IMR-90 (cell line): ENCODE data around the gene ZDHHC3. TPM values are rescaled to one million over a fixed set of nuclear protein-coding genes. Genes with fewer than 3 reads are reported as not detected.

Experiments
- ATAC-seq: fragments of 200-7000 bp; cut with Tn5 transposase; 2 replicates; pipeline ENCODE4 v1.9.1; 2020; ENCODE audit warnings: low read depth, mild to moderate bottlenecking, moderate library complexity
- BruUV-seq: library from RNA; stranded (reverse); fragments of 400-500 nt; replicated peaks from 2 replicates; lab custom pipeline; 2021; lab: Mats Ljungman, UMichigan
- CTCF ChIA-PET: fragments of 300-600 bp; formaldehyde crosslinking; extraction: SDS; loops from one replicate; lab custom pipeline; 2021; ENCODE audit warnings: antibody characterized with exemption; lab: Yijun Ruan, JAX
- POLR2A ChIA-PET: fragments of 300-600 bp; sonication (Branson Sonifier 250); formaldehyde crosslinking; loops from one replicate; lab custom pipeline; 2022; ENCODE audit warnings: antibody characterized with exemption; ENCODE audit not compliant: unreplicated experiment; lab: Charles Lee
- DNase-seq: peaks from one replicate; pipeline ENCODE4 v3.0.0; 2013
- H2AFZ ChIP-seq: replicated peaks from 2 replicates; pipeline ENCODE3; 2013; ENCODE audit warnings: low read length, mild to moderate bottlenecking; ENCODE audit not compliant: poor library complexity
- H2AK5ac ChIP-seq: 2 replicates; pipeline ENCODE4 v1.6.1; 2013; ENCODE audit warnings: low read depth, low read length, inconsistent platforms
- H2AK9ac ChIP-seq: replicated peaks from 2 replicates; pipeline ENCODE3; 2013; ENCODE audit warnings: mild to moderate bottlenecking, low read depth, low read length, moderate library complexity; ENCODE audit not compliant: poor library complexity
- H2BK120ac ChIP-seq: 2 replicates; pipeline ENCODE4 v1.6.1; 2013; ENCODE audit warnings: low read depth, low read length, inconsistent platforms
- H2BK15ac ChIP-seq: 3 replicates; pipeline ENCODE4 v1.6.1; 2013; ENCODE audit warnings: low read depth, low read length, inconsistent platforms
- H2BK20ac ChIP-seq: 2 replicates; pipeline ENCODE4 v1.6.1; 2013; ENCODE audit warnings: low read depth, mild to moderate bottlenecking, inconsistent platforms, low read length, moderate library complexity
- H2BK5ac ChIP-seq: 2 replicates; pipeline ENCODE4 v1.6.1; 2013; ENCODE audit warnings: mild to moderate bottlenecking, low read depth, low read length, inconsistent platforms; ENCODE audit not compliant: poor library complexity, severe bottlenecking
- H3K14ac ChIP-seq: replicated peaks from 2 replicates; pipeline ENCODE4 v1.6.1; 2013; ENCODE audit warnings: low read depth, low read length, inconsistent platforms
- H3K18ac ChIP-seq: 2 replicates; pipeline ENCODE4 v1.6.1; 2013; ENCODE audit warnings: low read depth, low read length, control low read depth
- H3K23ac ChIP-seq: 2 replicates; pipeline ENCODE4 v1.6.1; 2013; ENCODE audit warnings: low read depth, low read length, inconsistent platforms
- H3K27ac ChIP-seq: 2 replicates; pipeline ENCODE4 v1.5.1; 2013; ENCODE audit warnings: mild to moderate bottlenecking, control low read depth, low read length; ENCODE audit not compliant: insufficient read depth
- H3K27me3 ChIP-seq: 2 replicates; pipeline ENCODE4 v1.6.1; 2013; ENCODE audit warnings: low read length; ENCODE audit not compliant: control insufficient read depth, insufficient read depth
- H3K36me3 ChIP-seq: 2 replicates; pipeline ENCODE4 v1.6.1; 2013; ENCODE audit warnings: low read length, mixed read lengths; ENCODE audit not compliant: control insufficient read depth, insufficient read depth
- H3K4ac ChIP-seq: 2 replicates; pipeline ENCODE4 v1.6.1; 2013; ENCODE audit warnings: low read depth, low read length, inconsistent platforms
- H3K4me1 ChIP-seq: 2 replicates; pipeline ENCODE4 v1.6.1; 2013; ENCODE audit warnings: low read length, mixed read lengths; ENCODE audit not compliant: control insufficient read depth, insufficient read depth
- H3K4me2 ChIP-seq: 2 replicates; pipeline ENCODE4 v1.6.1; 2013; ENCODE audit warnings: low read depth, mild to moderate bottlenecking, control low read depth, low read length, moderate library complexity
- H3K4me3 ChIP-seq: 2 replicates; pipeline ENCODE4 v1.5.1; 2013; ENCODE audit warnings: low read depth, mild to moderate bottlenecking, control low read depth, low read length, moderate library complexity; ENCODE audit not compliant: insufficient read depth
- H3K56ac ChIP-seq: 2 replicates; pipeline ENCODE4 v1.6.1; 2013; ENCODE audit warnings: low read length, inconsistent platforms; ENCODE audit not compliant: insufficient read depth; ENCODE audit errors: extremely low read depth
- H3K79me1 ChIP-seq, 2 experiments: 2 replicates each; pipeline ENCODE4 v1.6.1; 2013; ENCODE audit warnings: low read length in 2 of 2, inconsistent platforms in 1 of 2, low read depth in 1 of 2
- H3K9ac ChIP-seq: 2 replicates; pipeline ENCODE4 v1.6.1; 2013; ENCODE audit warnings: low read depth, low read length, control low read depth
- H3K9me1 ChIP-seq: 2 replicates; pipeline ENCODE4 v1.6.1; 2013; ENCODE audit warnings: low read length, inconsistent platforms; ENCODE audit not compliant: insufficient read depth
- H3K9me3 ChIP-seq: 2 replicates; pipeline ENCODE4 v1.6.1; 2013; ENCODE audit warnings: low read length; ENCODE audit not compliant: control insufficient read depth, insufficient read depth
- H4K20me1 ChIP-seq: 2 replicates; pipeline ENCODE4 v1.6.1; 2013; ENCODE audit warnings: low read length, inconsistent platforms; ENCODE audit not compliant: insufficient read depth
- H4K5ac ChIP-seq: 2 replicates; pipeline ENCODE4 v1.6.1; 2013; ENCODE audit warnings: mild to moderate bottlenecking, low read depth, low read length, control low read depth
- H4K8ac ChIP-seq, 2 experiments: 2 replicates each; pipeline ENCODE4 v1.6.1; 2013; ENCODE audit warnings: low read depth in 2 of 2, low read length in 2 of 2, control low read depth in 1 of 2, inconsistent platforms in 1 of 2
- H4K91ac ChIP-seq: 2 replicates; pipeline ENCODE4 v1.6.1; 2013; ENCODE audit warnings: low read depth, low read length, inconsistent platforms; ENCODE audit not compliant: insufficient read depth
- BHLHE40 ChIP-seq: fragments of 150-350 bp; IDR thresholded peaks from 2 replicates; pipeline ENCODE4 v1.6.1; 2016; ENCODE audit warnings: mild to moderate bottlenecking, low read depth, low read length
- ELK1 ChIP-seq: fragments of 150-350 bp; IDR thresholded peaks from 2 replicates; pipeline ENCODE4 v1.6.1; 2016; ENCODE audit warnings: low read depth, mild to moderate bottlenecking, low read length, moderate library complexity, borderline replicate concordance
- MXI1 ChIP-seq: IDR thresholded peaks from 2 replicates; pipeline ENCODE4 v1.6.1; 2012; ENCODE audit warnings: low read depth, mild to moderate bottlenecking, low read length, moderate library complexity, borderline replicate concordance
- POLR2A ChIP-seq: IDR thresholded peaks from 2 replicates; pipeline ENCODE4 v1.6.1; 2012; ENCODE audit warnings: mild to moderate bottlenecking, low read depth, low read length
- RAD21 ChIP-seq: IDR thresholded peaks from 2 replicates; pipeline ENCODE4 v1.6.1; 2012; ENCODE audit warnings: low read length, improper control_type of control experiment
- RCOR1 ChIP-seq: IDR thresholded peaks from 2 replicates; pipeline ENCODE4 v1.6.1; 2012; ENCODE audit warnings: mild to moderate bottlenecking, low read length, improper control_type of control experiment; ENCODE audit not compliant: insufficient replicate concordance
- RFX5 ChIP-seq: IDR thresholded peaks from 2 replicates; pipeline ENCODE4 v1.8.0; 2012; ENCODE audit warnings: low read depth, mild to moderate bottlenecking, low read length, moderate library complexity
- USF2 ChIP-seq: fragments of 150-350 bp; IDR thresholded peaks from 2 replicates; pipeline ENCODE4 v1.6.1; 2017; ENCODE audit warnings: mild to moderate bottlenecking, antibody characterized with exemption, low read length, low read depth
- WGBS, 2 experiments: methylation state at CpG; one replicate each; pipeline versions ENCODE4 v1.1.5 to v1.1.7; 2013; ENCODE audit warnings: missing lambda C conversion rate in 2 of 2; ENCODE audit not compliant: insufficient read length in 1 of 2; ENCODE audit errors: extremely low coverage in 2 of 2; 5-methylcytosine and 5-hydroxymethylcytosine counted together
- dilution Hi-C: fragments of 300-500 bp; cut with HindIII; formaldehyde crosslinking; loops from one replicate; pipeline ENCODE4 v1.14.3; 2018; ENCODE audit warnings: low sequenced_read_pairs; ENCODE audit not compliant: unreplicated experiment
- in situ Hi-C: fragments of 300-500 bp; cut with MboI; formaldehyde crosslinking; loops from 3 replicates; pipeline ENCODE4 v1.14.3; 2019; ENCODE audit warnings: low sequenced_read_pairs, inconsistent platforms, mixed read lengths
- intact Hi-C: fragments of 100-400 bp; cut with micrococcal nuclease; formaldehyde crosslinking; loops from 2 replicates; pipeline ENCODE4 v1.10.0; 2022
- polyA plus RNA-seq, 3 experiments: library from polyadenylated mRNA; depleted of rRNA; stranded (reverse); fragments of >200 nt; gene quantifications; 2 replicates each; pipeline ENCODE4 v1.2.3, GENCODE V29; 2012; ENCODE audit warnings: low replicate concordance in 1 of 3
- total RNA-seq: library from RNA; depleted of rRNA; stranded (reverse); fragments of >200 nt; gene quantifications from 2 replicates; pipeline ENCODE4 v1.2.3, GENCODE V29; 2012

Gene ZDHHC3
- total and polyA plus RNA-seq, 2 of the 4 experiments (the other 2 are of a cell fraction): 57.7 to 59.6 TPM

GRCh38 chr3:44903314-44903713, 72.7 kb downstream of the ZDHHC3 start:
- H2BK120ac ChIP-seq: no peak overlapping the region
- H2BK15ac ChIP-seq: no peak overlapping the region
- H3K27ac ChIP-seq: no peak overlapping the region
- H2BK5ac ChIP-seq: no peak overlapping the region
- intact Hi-C loops (no loop called here), in situ Hi-C loops (loop anchor here (10.0 kb wide), 1 partner anchor 369 kb away; no protein-coding TSS in a partner anchor), dilution Hi-C loops (no loop called here)
- TF ChIP-seq POLR2A (no peak), BHLHE40 (no peak), RCOR1 (no peak), MXI1 (no peak), RAD21 (no peak), ELK1 (no peak), USF2 (no peak), RFX5 (no peak)
- no peak overlapping the region for H4K5ac ChIP-seq
- no peak overlapping the region for H2BK20ac ChIP-seq
- H3K4me2 ChIP-seq: no peak overlapping the region
- no peak overlapping the region for H3K18ac ChIP-seq
- no peaks in the 10 kb centered on the region for H3K79me1 ChIP-seq
- no peaks in the 10 kb centered on the region for H3K9me1 ChIP-seq
- H2AFZ ChIP-seq: no peak overlapping the region
- no peak overlapping the region for H4K91ac ChIP-seq
- no peaks in the 10 kb centered on the region for H3K36me3 ChIP-seq
- no peak overlapping the region for H2AK5ac ChIP-seq
- H4K20me1 ChIP-seq: no peaks in the 10 kb centered on the region
- POLR2A ChIA-PET: no interaction called here
- ATAC-seq (no peak), DNase-seq (no peak)
- H3K4me1 ChIP-seq: no peaks in the 10 kb centered on the region
- no peak overlapping the region for H4K8ac ChIP-seq
- no peaks in the 10 kb centered on the region for H3K9me3 ChIP-seq
- WGBS, 2 experiments: no CpG with 5 or more reads among the region's 2 CpGs
- CTCF ChIA-PET: no interaction called here
- H3K9ac ChIP-seq: no peak overlapping the region
- H3K14ac ChIP-seq: no peak overlapping the region
- H3K4me3 ChIP-seq: no peak overlapping the region
- no peak overlapping the region for H2AK9ac ChIP-seq
- no peak overlapping the region for H3K56ac ChIP-seq
- H3K27me3 ChIP-seq: peaks cover 11% of the 10 kb centered on the region
- H3K23ac ChIP-seq: no peak overlapping the region
- H3K4ac ChIP-seq: no peak overlapping the region
- BruUV-seq: no TSS peak
